Measurements from ENCODE around the gene NOL7.

DNA sequence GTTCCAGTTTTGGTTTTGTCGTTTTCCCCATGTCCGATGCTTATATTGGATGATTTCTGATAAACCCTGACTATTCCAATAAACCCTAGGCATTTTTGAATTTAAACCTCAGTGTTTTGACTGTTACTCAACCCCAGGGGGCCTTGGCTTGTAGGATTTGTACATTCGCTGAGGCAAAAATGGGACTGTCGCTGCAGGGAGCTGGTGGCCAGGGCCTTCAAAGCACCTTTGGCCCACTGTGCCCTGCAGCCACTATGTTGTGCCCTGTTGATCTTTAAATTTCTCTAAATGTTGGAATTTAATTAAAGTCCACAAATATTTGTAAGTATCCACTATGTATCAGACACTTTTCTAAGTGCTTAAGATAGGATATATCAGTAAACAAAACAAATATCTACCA lies 9.5 kb upstream of the NOL7 start:
- TF ChIP-seq, protein P1, sequence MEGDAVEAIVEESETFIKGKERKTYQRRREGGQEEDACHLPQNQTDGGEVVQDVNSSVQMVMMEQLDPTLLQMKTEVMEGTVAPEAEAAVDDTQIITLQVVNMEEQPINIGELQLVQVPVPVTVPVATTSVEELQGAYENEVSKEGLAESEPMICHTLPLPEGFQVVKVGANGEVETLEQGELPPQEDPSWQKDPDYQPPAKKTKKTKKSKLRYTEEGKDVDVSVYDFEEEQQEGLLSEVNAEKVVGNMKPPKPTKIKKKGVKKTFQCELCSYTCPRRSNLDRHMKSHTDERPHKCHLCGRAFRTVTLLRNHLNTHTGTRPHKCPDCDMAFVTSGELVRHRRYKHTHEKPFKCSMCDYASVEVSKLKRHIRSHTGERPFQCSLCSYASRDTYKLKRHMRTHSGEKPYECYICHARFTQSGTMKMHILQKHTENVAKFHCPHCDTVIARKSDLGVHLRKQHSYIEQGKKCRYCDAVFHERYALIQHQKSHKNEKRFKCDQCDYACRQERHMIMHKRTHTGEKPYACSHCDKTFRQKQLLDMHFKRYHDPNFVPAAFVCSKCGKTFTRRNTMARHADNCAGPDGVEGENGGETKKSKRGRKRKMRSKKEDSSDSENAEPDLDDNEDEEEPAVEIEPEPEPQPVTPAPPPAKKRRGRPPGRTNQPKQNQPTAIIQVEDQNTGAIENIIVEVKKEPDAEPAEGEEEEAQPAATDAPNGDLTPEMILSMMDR (IDR thresholded peaks at IDR 0.05), result no peak
- TF ChIP-seq POLR2A (IDR thresholded peaks at IDR 0.05) (no peak), POLR2AphosphoS5 (IDR thresholded peaks at IDR 0.05) (no peak)

Data from gastroesophageal sphincter (tissue), 3 donors.